ENCODE measurements around the gene CFAP221. TPM values are rescaled to one million over a fixed set of nuclear protein-coding genes. Genes with fewer than 3 reads are reported as not detected.

The CFAP221 gene
- total and polyA plus RNA-seq, 8 donors: 10.1 to 25.3 (median 15.2) TPM

DNA sequence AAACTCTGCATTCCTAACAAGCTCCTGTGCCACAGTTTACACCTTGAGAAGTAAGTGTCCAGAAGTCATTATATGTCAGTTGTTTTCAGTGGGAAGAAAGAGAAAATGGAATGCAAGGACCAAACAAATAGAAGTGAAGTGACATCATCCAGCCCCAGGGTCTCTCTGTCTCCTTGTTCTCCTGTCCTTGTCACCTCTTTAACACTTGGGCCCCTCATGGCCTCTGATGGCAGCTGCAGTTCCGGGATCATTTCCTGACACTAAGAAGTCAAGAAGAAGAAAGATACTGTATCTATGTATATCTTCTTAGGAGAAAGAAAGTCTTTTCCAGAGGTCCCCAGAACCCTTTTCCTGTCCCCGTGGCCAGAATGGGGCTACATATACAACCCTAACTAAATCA lies 2.8 kb upstream of the CFAP221 start:
- no peak overlapping the region for H3K4me3 ChIP-seq
- no peak for FAIRE-seq
- TF ChIP-seq, protein P1, sequence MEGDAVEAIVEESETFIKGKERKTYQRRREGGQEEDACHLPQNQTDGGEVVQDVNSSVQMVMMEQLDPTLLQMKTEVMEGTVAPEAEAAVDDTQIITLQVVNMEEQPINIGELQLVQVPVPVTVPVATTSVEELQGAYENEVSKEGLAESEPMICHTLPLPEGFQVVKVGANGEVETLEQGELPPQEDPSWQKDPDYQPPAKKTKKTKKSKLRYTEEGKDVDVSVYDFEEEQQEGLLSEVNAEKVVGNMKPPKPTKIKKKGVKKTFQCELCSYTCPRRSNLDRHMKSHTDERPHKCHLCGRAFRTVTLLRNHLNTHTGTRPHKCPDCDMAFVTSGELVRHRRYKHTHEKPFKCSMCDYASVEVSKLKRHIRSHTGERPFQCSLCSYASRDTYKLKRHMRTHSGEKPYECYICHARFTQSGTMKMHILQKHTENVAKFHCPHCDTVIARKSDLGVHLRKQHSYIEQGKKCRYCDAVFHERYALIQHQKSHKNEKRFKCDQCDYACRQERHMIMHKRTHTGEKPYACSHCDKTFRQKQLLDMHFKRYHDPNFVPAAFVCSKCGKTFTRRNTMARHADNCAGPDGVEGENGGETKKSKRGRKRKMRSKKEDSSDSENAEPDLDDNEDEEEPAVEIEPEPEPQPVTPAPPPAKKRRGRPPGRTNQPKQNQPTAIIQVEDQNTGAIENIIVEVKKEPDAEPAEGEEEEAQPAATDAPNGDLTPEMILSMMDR (IDR thresholded peaks at IDR 0.05): no peak
- H3K27ac ChIP-seq: no peak overlapping the region
- no peak for ATAC-seq
- H3K27me3 ChIP-seq: no peaks in the 10 kb centered on the region
- no peaks in the 10 kb centered on the region for H3K36me3 ChIP-seq
- no peaks in the 10 kb centered on the region for H3K9me3 ChIP-seq
- peaks cover 0 to 8% (median 0%) of the 10 kb centered on the region in 3 donors for H3K4me1 ChIP-seq
- intact Hi-C loops (cut with DNase I): no loop called here
- DNase-seq: no peak
- WGBS, 2 donors: 89% methylated on average over 2 of the region's 2 CpGs

DNA sequence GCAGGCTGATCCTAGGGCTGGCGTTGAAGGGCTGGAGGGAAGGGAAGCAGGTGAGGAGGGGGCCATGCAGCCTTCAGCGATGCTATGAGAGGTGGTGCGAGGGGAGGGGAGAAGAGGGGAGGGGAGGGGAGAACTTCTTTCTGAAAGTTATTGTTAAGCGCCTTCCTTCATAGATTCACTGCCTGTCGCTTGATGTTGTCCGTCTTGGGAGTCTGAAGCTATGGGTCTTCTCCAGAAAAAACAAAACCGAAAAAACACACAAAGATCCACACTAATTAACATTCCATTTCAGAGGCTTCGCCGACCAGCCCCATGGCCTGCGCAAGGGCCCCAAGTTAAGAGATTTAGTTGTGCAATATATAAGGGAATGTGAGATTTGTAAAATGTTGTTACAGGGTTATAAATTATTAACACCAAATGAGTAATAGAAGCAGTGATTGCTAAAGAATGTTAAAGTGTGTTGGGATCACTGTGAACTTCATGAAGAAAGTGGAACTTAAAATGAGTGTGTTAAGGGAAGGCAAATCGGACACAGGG lies 758 bp downstream of the CFAP221 start:
- H3K36me3 ChIP-seq: no peaks in the 10 kb centered on the region
- no peaks in the 10 kb centered on the region for H3K9me3 ChIP-seq
- intact Hi-C loops (cut with DNase I): no loop called here
- peak overlapping the region; percentile 38 to 71 (median 52) for H3K4me3 ChIP-seq
- peak overlapping the region; percentile 81 to 93 (median 91) for H3K27ac ChIP-seq
- ATAC-seq (peak; percentile 13 to 49 (median 27)), FAIRE-seq (no peak), DNase-seq (no peak)
- TF ChIP-seq, protein P1 (IDR thresholded peaks at IDR 0.05): no peak
- peaks cover 9 to 30% (median 27%) of the 10 kb centered on the region in 3 donors for H3K4me1 ChIP-seq
- 55 to 56% methylated on average over 10 to 11 of the region's 11 CpGs for whole genome bisulfite sequencing, 2 donors
- no peaks in the 10 kb centered on the region for H3K27me3 ChIP-seq

DNA sequence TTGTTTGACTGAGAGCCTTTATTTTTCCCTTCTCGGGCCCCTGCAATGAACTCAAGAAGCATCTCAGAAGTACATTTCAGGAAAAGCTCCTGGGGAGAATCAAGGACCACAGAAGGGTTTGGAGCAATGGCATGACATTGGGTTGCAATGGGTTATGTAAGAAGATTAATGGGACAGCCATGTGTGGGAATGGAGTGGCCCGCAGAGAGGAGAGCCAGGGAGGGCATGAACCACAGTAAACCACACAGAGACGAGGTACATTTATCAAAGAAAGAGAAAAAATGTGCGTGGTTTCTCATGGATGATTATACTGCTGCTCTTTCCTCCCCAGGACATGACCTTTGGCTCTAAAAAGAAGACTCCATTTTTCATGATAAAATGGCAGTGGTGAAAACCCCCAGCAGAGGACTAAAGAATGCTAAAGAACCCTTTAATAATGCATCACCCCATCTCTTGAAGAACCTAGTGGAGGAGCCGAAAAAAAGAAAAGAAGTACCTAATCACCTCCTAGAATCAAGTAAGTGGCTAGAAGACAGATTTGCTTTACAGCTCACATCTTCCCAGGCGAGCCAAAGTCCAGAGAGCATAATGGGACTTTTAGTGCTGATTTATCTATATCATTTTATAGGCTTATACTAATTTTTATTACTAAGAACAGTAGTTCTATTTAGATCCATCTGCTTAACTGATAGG lies 1.7 kb downstream of the CFAP221 start:
- 46 to 49% methylated on average over 6 of the region's 6 CpGs for WGBS, 2 donors
- intact Hi-C loops (cut with DNase I): no loop called here
- Histone ChIP-seq H3K9me3 (no peaks in the 10 kb centered on the region), H3K27ac (peak overlapping the region; percentile 37 to 93 (median 83)), H3K36me3 (no peaks in the 10 kb centered on the region), H3K4me1 (peaks cover 12 to 38% (median 35%) of the 10 kb centered on the region in 3 donors), H3K4me3 (peak overlapping the region in 1 of 4 donors; percentile 59), H3K27me3 (no peaks in the 10 kb centered on the region)
- DNase-seq (peak in 2 of 6 donors; percentile 42 to 50), ATAC-seq (peak; percentile 20 to 50 (median 50)), FAIRE-seq (no peak)
- TF ChIP-seq, protein P1 (IDR thresholded peaks at IDR 0.05): no peak

DNA sequence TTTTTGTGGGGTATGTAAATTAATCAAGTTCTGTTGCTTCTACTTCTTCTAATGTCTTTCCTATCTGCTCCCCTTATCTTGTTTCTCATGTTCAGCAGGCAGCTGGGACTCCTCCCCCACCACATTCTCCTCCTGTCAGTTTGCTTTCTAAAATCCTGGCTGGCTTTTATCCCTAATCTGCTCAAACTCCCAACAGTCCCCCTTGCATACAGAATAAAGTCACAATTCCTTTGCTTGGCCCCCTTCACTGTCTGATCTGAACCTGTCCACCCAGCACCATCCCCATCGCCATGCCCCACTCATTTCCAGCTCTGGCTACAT lies 2.2 kb downstream of the CFAP221 start:
- TF ChIP-seq, protein P1 (IDR thresholded peaks at IDR 0.05): no peak
- peak overlapping the region in 2 of 4 donors; percentile 92 to 93 for H3K27ac ChIP-seq
- intact Hi-C loops (cut with DNase I): no loop called here
- FAIRE-seq (no peak), DNase-seq (no peak), ATAC-seq (peak in 1 of 4 donors; percentile 8)
- 64 to 67% methylated on average over 1 of the region's 1 CpG for WGBS, 2 donors
- no peaks in the 10 kb centered on the region for H3K27me3 ChIP-seq
- peaks cover 13 to 41% (median 38%) of the 10 kb centered on the region in 3 donors for H3K4me1 ChIP-seq
- no peaks in the 10 kb centered on the region for H3K36me3 ChIP-seq
- H3K4me3 ChIP-seq: no peak overlapping the region
- no peaks in the 10 kb centered on the region for H3K9me3 ChIP-seq
